Measurements from ENCODE around the gene GTF2F1.
A peak's percentile ranks its signal among the peaks of the same experiment; 100 is the strongest.
"Not testable (repeated sequence)": the region's sequence is repeated elsewhere in the genome, so short reads cannot be mapped to it uniquely, and the experiment has no call there.

GTF2F1 gene
- 134 reads per million, percentile 87 among the genes with 10 or more reads in this experiment for total RNA-seq

- peak; percentile 92 for DNase-seq
Measured at GRCh38 chr19:6393074-6393982, at the start of gene GTF2F1. GTF2F1 (minus strand) TSS chr19:6393164; CDS start chr19:6392995, 169 bp downstream.

- DNase-seq: no peak
Measured at GRCh38 chr19:6442087-6442688, 49.2 kb upstream of the GTF2F1 start.

GRCh38 chr19:6440905-6441304 is 47.9 kb upstream of the GTF2F1 start:
- DNase-seq: no peak

GRCh38 chr19:6439743-6440142 is 46.8 kb upstream of the GTF2F1 start:
- DNase-seq: no peak

- no peak for DNase-seq
Measured at GRCh38 chr19:6433663-6434062, 40.7 kb upstream of the GTF2F1 start, which contains the start of gene SLC25A41. SLC25A41 (minus strand) TSS chr19:6433763; CDS start chr19:6433693, 70 bp downstream.

- no peak for DNase-seq
Measured at GRCh38 chr19:6433165-6433564, 40.2 kb upstream of the GTF2F1 start.

GRCh38 chr19:6431891-6432290 is 38.9 kb upstream of the GTF2F1 start:
- no peak for DNase-seq

GRCh38 chr19:6429419-6430221 is 36.7 kb upstream of the GTF2F1 start:
- no peak for DNase-seq

- DNase-seq: not testable (repeated sequence)
Measured at GRCh38 chr19:6428692-6429418, 35.9 kb upstream of the GTF2F1 start.

- no peak for DNase-seq
Measured at GRCh38 chr19:6427131-6427530, 34.2 kb upstream of the GTF2F1 start.

GRCh38 chr19:6425732-6426620 is 33.0 kb upstream of the GTF2F1 start:
- no peak for DNase-seq

GRCh38 chr19:6424939-6425731 is 32.2 kb upstream of the GTF2F1 start:
- peak; percentile 99 for DNase-seq

- DNase-seq: no peak
Measured at GRCh38 chr19:6424195-6424938, 31.4 kb upstream of the GTF2F1 start, which contains the start of gene KHSRP. KHSRP (minus strand) TSS chr19:6424811; CDS start chr19:6424701, 110 bp downstream.

GRCh38 chr19:6423499-6424194 is 30.7 kb upstream of the GTF2F1 start:
- DNase-seq: no peak

- DNase-seq: no peak
Measured at GRCh38 chr19:6421075-6422014, 28.4 kb upstream of the GTF2F1 start.

GRCh38 chr19:6418562-6418932 is 25.6 kb upstream of the GTF2F1 start:
- DNase-seq: no peak

GRCh38 chr19:6417713-6418561 is 25.0 kb upstream of the GTF2F1 start:
- DNase-seq: no peak
